HFF-Myc (cell line): ENCODE measurements around the gene RPA1.

ENCODE experiments used
- DNase-seq: peaks from one replicate; pipeline ENCODE4 v3.0.0-alpha.2; 2011; ENCODE audit warnings: low read depth; ENCODE audit errors: extremely low read depth
- H3K4me3 ChIP-seq: replicated peaks from 2 replicates; pipeline ENCODE4 v1.5.1; 2011; ENCODE audit warnings: low read depth, mild to moderate bottlenecking, control low read depth, low read length
- CTCF ChIP-seq: IDR thresholded peaks from 2 replicates; pipeline ENCODE4 v1.5.1; 2012; ENCODE audit warnings: mild to moderate bottlenecking, low read depth, low read length, control low read depth; ENCODE audit errors: missing control alignments

RPA1 gene

GRCh38 chr17:1829592-1830257 lies at the start of gene RPA1, which contains the start of gene SMYD4:
RPA1 (plus strand) TSS chr17:1830005; CDS start chr17:1830094, 89 bp downstream.
SMYD4 (minus strand) TSS chr17:1829902; CDS start chr17:1827994, 1,908 bp downstream.
- peak; percentile 29 for DNase-seq
- H3K4me3 ChIP-seq: peak within 1 kb of the TSS; percentile 82
- no peak for TF ChIP-seq CTCF

- H3K4me3 ChIP-seq: no peak overlapping the region
- no peak for DNase-seq
- no peak for TF ChIP-seq CTCF
Measured at GRCh38 chr17:1782171-1782567, 47.6 kb upstream of the RPA1 start.

GRCh38 chr17:1783271-1783670 lies 46.5 kb upstream of the RPA1 start:
- TF ChIP-seq CTCF: no peak
- H3K4me3 ChIP-seq: no peak overlapping the region
- DNase-seq: no peak

- DNase-seq: peak; percentile 52
- no peak overlapping the region for H3K4me3 ChIP-seq
- TF ChIP-seq CTCF: peak; percentile 74
Measured at GRCh38 chr17:1783834-1784611, 45.8 kb upstream of the RPA1 start.

GRCh38 chr17:1785930-1786329 lies 43.9 kb upstream of the RPA1 start:
- no peak for TF ChIP-seq CTCF
- no peak for DNase-seq
- H3K4me3 ChIP-seq: no peak overlapping the region

- DNase-seq: no peak
- no peak overlapping the region for H3K4me3 ChIP-seq
- no peak for TF ChIP-seq CTCF
Measured at GRCh38 chr17:1786708-1787107, 43.1 kb upstream of the RPA1 start.
